DMS 273 treated with DMSO at 0.1 percent for 48 hours (cell line): ENCODE results near the gene DNAI2.

Experiments
- DNase-seq: peaks from one replicate; lab custom pipeline; 2025; lab: John Stamatoyannopoulos, UW

Gene DNAI2

DNA sequence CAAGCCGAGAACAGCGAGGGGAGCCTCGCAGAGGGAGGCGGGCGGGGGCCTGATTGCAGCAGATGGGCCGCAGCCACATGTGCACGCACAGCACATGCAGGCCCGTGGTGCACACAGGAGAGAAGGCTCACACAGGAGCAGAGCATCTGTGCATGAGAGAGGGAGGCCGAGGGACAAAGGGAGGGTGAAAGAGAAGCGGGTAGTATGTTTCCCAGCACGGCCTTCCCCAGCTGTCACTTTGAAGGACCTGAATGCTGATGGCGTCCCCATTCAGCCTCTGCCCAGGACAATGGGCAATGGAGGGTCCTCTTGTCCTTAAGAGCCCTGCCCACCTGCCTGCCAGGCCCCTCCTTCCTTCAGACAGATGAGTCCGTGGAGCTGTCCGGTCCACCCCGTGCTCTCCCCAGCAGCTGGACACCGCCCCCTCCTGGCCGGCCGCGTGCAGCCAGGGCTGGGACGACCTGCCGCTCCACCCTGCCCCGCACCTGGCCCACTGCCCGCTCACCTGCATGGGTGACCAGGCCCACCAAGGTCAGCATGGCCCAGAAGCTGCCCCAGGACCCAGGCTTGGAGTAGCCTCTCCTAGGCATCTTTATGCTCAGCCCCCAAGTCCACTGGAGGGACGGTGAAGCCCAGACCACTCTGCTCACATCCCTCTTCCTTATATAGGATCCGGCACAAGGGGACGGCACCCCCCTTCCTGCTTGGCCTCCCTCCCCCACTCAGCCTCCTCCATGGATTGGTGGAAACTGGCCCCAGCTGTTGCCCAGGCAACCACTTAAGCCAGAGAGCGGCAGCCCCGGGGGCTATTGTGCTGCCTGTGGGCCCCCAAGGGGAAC, 87.4 kb downstream of the DNAI2 start, which contains the start of gene BTBD17:
TSS of gene BTBD17 (minus strand) at position 639 of the 839 bp plus-strand sequence. CDS start at position 590, 49 bp downstream.
- peak; percentile 90 for DNase-seq

GRCh38 chr17:74362069-74362405, 88.0 kb downstream of the DNAI2 start:
- no peak for DNase-seq

DNA sequence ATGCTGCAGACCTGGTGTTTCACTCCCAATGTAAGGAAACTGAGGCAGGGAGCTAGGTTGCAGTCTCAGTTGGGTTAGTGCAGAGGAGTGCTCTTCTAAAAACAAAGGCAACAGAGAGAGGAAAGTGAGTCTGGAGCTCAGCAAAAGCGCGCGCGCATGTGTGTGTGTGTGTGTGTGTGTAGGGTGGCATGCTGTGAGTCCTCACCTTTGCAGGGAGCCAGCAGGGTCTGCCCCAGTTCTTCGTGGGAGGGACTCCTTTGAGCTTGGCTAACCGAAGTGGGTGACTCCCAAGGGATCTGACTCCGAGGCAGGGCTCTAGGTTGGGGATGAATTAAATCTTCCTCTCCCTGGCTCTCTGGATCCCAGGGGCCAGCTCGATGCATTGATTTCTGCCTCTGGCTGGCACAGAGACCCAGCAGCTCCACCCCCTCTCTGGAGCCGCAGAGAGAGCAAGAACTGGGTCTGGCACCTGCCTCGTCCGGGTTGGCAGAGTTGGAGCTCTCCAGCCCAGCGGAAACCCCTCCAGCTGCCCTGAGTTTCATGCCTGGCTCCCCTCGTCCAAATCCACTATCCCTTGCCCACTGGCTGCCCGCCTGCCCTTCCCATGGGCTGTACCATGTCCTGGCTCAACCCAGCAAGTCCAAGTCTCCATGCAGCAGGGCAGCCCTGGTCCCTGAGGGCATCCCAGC, 88.9 kb downstream of the DNAI2 start:
- DNase-seq, result no peak
